ENCODE results near the gene CDK2AP2. TPM values are rescaled to one million over a fixed set of nuclear protein-coding genes. Genes with fewer than 3 reads are reported as not detected.
"Not testable (repeated sequence)": the region's sequence is repeated elsewhere in the genome, so short reads cannot be mapped to it uniquely, and the experiment has no call there.

The CDK2AP2 gene
- total RNA-seq, 1 donor from 2014 or later = 27.8 TPM

- Mint-ChIP-seq H3K27me3 (ENCODE audit: unreplicated experiment) (peaks cover 14% of the 10 kb centered on the region), H3K36me3 (ENCODE audit: low read depth, unreplicated experiment) (peaks cover 24% of the 10 kb centered on the region), H3K27ac (ENCODE audit: unreplicated experiment) (peak within 1 kb of the TSS; percentile 96), H3K4me3 (ENCODE audit: unreplicated experiment) (peak within 1 kb of the TSS; percentile 93), H3K9me3 (ENCODE audit: unreplicated experiment) (no peaks in the 10 kb centered on the region), H3K4me1 (ENCODE audit: unreplicated experiment) (peaks cover 16% of the 10 kb centered on the region)
- peak; percentile 94 for DNase-seq (ENCODE audit: low spot score)
- TF ChIP-seq CTCF (IDR thresholded peaks at IDR 0.05; ENCODE audit: unreplicated experiment) = no peak
Measured at GRCh38 chr11:67482827-67483798, 24.8 kb downstream of the CDK2AP2 start, which contains the start of gene AIP. TSS of gene AIP (plus strand) at chr11:67483026. CDS start at chr11:67483159, 133 bp downstream.

GRCh38 chr11:67482275-67482826 is 25.6 kb downstream of the CDK2AP2 start:
- no peak for TF ChIP-seq CTCF (IDR thresholded peaks at IDR 0.05; ENCODE audit: unreplicated experiment)
- H3K4me1 Mint-ChIP-seq (ENCODE audit: unreplicated experiment) = peaks cover 16% of the 10 kb centered on the region

GRCh38 chr11:67477344-67478050 is 30.5 kb downstream of the CDK2AP2 start:
- H3K27me3 Mint-ChIP-seq (ENCODE audit: unreplicated experiment); H3K4me3 Mint-ChIP-seq (ENCODE audit: unreplicated experiment): not testable (repeated sequence)

More at GRCh38 chr11:67482275-67482826, 25.6 kb downstream of the CDK2AP2 start:
- peak overlapping the region; percentile 96 for H3K27ac Mint-ChIP-seq (ENCODE audit: unreplicated experiment)
- no peak for DNase-seq (ENCODE audit: low spot score)
- no peaks in the 10 kb centered on the region for H3K9me3 Mint-ChIP-seq (ENCODE audit: unreplicated experiment)
- H3K36me3 Mint-ChIP-seq (ENCODE audit: low read depth, unreplicated experiment) = peaks cover 17% of the 10 kb centered on the region
- H3K4me3 Mint-ChIP-seq (ENCODE audit: unreplicated experiment) = peak overlapping the region; percentile 93
- H3K27me3 Mint-ChIP-seq (ENCODE audit: unreplicated experiment) = peaks cover 10% of the 10 kb centered on the region

GRCh38 chr11:67476692-67477091 is 31.3 kb downstream of the CDK2AP2 start:
- not testable (repeated sequence) for H3K36me3 Mint-ChIP-seq (ENCODE audit: low read depth, unreplicated experiment); H3K27me3 Mint-ChIP-seq (ENCODE audit: unreplicated experiment); H3K9me3 Mint-ChIP-seq (ENCODE audit: unreplicated experiment); DNase-seq (ENCODE audit: low spot score); H3K27ac Mint-ChIP-seq (ENCODE audit: unreplicated experiment); H3K4me1 Mint-ChIP-seq (ENCODE audit: unreplicated experiment); H3K4me3 Mint-ChIP-seq (ENCODE audit: unreplicated experiment)

More at GRCh38 chr11:67477344-67478050, 30.5 kb downstream of the CDK2AP2 start:
- H3K27ac Mint-ChIP-seq (ENCODE audit: unreplicated experiment); DNase-seq (ENCODE audit: low spot score); H3K9me3 Mint-ChIP-seq (ENCODE audit: unreplicated experiment); H3K36me3 Mint-ChIP-seq (ENCODE audit: low read depth, unreplicated experiment); H3K4me1 Mint-ChIP-seq (ENCODE audit: unreplicated experiment): not testable (repeated sequence)

- H3K4me1 Mint-ChIP-seq (ENCODE audit: unreplicated experiment) = peaks cover 6% of the 10 kb centered on the region
- no peak overlapping the region for H3K4me3 Mint-ChIP-seq (ENCODE audit: unreplicated experiment)
- no peaks in the 10 kb centered on the region for H3K36me3 Mint-ChIP-seq (ENCODE audit: low read depth, unreplicated experiment)
- H3K27me3 Mint-ChIP-seq (ENCODE audit: unreplicated experiment) = peaks cover 1% of the 10 kb centered on the region
- no peak for DNase-seq (ENCODE audit: low spot score)
- TF ChIP-seq CTCF (IDR thresholded peaks at IDR 0.05; ENCODE audit: unreplicated experiment) = no peak
- H3K9me3 Mint-ChIP-seq (ENCODE audit: unreplicated experiment) = no peaks in the 10 kb centered on the region
- H3K27ac Mint-ChIP-seq (ENCODE audit: unreplicated experiment) = no peak overlapping the region
Measured at GRCh38 chr11:67472882-67473281, 35.1 kb downstream of the CDK2AP2 start.

Data from endothelial cell (in vitro differentiated cells).